Bone marrow (tissue), 2 donors: ENCODE measurements around the gene MMRN1.

Experiments
- DNase-seq, 2 donors: peaks; one replicate each; lab custom pipeline; 2025; lab: John Stamatoyannopoulos, UW

Gene MMRN1

GRCh38 chr4:89995006-89995405 lies 100.4 kb downstream of the MMRN1 start:
- DNase-seq = no peak

DNA sequence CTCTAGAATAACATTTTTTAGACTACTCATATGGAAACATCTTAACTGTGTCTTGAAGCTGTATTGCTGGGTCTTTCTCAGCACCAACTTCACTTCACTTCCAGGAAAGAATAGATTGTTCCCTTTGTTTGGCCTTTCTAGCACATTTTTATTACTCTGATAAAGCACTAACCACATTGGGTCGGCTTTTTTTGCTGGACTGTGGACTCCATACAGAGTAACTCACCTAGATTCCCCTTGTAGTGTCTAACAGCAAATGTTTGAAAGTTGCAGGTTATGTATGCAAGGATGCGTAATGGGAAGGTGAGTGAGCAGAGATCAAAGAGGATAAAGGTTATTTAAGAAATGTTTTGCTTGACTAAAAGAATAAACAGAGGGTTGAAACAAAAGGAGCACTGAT lies 101.2 kb downstream of the MMRN1 start:
- DNase-seq = no peak

GRCh38 chr4:89997171-89997704 lies 102.6 kb downstream of the MMRN1 start:
- no peak for DNase-seq

GRCh38 chr4:89998469-89999011 lies 103.9 kb downstream of the MMRN1 start:
- no peak for DNase-seq

DNA sequence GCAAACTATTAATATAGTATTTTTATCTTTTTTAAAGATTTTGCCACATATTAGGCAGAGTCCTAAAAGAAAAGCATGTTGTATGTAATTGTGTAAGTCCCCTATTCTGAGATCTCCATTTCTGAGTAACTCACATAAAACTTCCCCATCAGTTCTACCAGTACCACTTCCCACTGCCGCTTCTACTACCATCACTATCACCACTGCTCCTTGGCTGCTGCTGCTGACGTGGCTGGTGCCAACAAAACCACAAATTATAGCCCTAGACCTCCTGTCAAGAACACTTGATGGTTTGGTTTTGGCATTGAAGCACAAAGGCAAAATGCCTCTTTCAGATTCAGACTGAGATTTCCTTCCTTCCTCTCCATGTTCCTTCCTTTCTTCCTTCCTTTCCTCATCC lies 106.4 kb downstream of the MMRN1 start:
- no peak for DNase-seq

DNA sequence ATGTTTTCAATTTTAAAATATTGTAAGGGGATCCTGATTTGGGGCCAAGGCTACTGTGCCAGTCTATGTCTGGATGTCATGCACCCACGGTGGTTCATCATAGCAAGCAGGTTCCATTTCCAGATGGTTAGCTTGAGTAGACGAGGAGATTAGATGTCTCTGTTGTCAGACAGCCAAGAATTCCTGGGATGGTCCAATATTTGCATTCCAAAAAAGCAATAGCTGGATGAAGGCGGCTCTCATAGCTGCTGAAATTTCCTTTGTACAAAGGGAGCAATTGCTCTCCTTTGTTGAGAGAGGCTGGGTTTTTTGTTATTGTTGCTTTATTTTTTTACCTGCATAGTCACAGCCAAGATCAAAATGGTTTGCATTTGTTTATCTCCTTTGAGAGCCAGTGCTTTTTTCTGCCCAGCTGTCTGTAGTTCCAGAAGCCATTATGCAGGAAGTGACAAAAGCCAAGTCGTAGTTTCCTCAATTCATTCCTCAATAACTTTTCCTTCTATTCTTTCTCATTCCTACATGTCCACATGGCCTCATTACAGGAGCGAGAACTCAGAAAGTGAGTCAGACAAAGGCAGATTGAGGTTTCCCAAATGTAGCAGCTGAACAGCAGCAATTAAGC lies 107.9 kb downstream of the MMRN1 start:
- DNase-seq = no peak
